ENCODE data around the gene IGLL5. TPM values are rescaled to one million over a fixed set of nuclear protein-coding genes. Genes with fewer than 3 reads are reported as not detected.

The IGLL5 gene
- total and polyA plus RNA-seq, 9 of the 15 experiments (the other 6 are each of a cell fraction or from before 2014, with no cell fraction given), result not detected

DNA sequence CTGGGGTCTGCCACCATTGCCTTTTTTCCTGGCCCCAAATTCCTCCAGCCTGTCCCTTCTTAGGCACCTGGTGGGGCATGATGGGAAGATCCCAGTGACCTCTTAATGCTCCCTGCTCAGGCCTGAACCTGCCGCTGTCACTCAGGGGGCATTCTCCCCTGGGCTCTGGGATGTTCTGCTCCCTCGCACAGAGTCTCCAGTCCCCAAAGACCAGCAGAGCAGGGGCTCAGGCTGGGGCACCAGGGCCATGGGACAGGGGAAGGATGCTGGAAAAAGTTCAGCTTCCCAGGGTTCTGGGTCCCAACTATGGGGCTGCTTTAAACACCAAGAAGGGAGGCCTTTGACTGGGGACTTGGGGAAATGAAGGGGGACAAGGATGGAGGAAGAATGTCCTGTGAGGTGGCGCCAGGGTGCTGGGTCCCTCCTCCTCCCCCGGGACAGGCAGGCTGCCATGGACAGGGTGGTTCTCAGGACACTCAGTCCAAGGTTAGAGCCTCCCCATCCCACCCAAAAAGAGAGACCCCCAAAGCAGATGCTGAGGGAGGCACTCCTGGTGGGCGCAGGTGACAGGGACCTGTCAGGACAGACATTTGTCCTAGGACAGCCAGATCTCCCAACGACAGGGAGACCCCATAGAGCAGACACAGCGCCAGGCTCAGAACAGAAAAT lies 30.8 kb downstream of the IGLL5 start:
- no peak for ATAC-seq
- CTCF ChIA-PET (ENCODE audit: low intra/inter-chr PET ratio), result interaction anchor here (0.9 to 1.0 kb wide), 2 partner anchors 101 to 210 kb away, joined by 3 read pairs; no protein-coding TSS in a partner anchor
- no TSS peak for BruUV-seq (replicated peaks)
- Histone ChIP-seq H3K27me3 (ENCODE audit: control insufficient read depth in 2 of 2, insufficient read depth in 2 of 2, low read length in 2 of 2) (peaks cover 26 to 96% of the 10 kb centered on the region in 2 experiments), H3K4me3 (no peak overlapping the region), H3K79me2 (ENCODE audit: control insufficient read depth, insufficient read depth, low read length) (no peaks in the 10 kb centered on the region), H3K27ac (ENCODE audit: extremely low read depth, low read depth, low read length) (no peak overlapping the region), H3K4me1 (replicated peaks in 1 of 2; ENCODE audit: control insufficient read depth in 2 of 2, insufficient read depth in 2 of 2, low read length in 2 of 2) (no peaks in the 10 kb centered on the region), H2AFZ (ENCODE audit: low read depth, low read length) (no peak overlapping the region), H3K9me1 (ENCODE audit: control insufficient read depth, insufficient read depth, low read length) (peaks cover 5% of the 10 kb centered on the region), H3K9ac (ENCODE audit: insufficient read depth in 1 of 2, low read depth in 2 of 2, low read length in 2 of 2) (no peak overlapping the region), H3K4me2 (ENCODE audit: insufficient read depth, low read length) (no peak overlapping the region), H3K9me3 (replicated peaks; ENCODE audit: control insufficient read depth, insufficient read depth, low read depth, low read length) (no peaks in the 10 kb centered on the region), H3K36me3 (ENCODE audit: control insufficient read depth, insufficient read depth, low read length) (no peaks in the 10 kb centered on the region), H4K20me1 (replicated peaks; ENCODE audit: control insufficient read depth, insufficient read depth, low read length) (peaks cover 81% of the 10 kb centered on the region)
- peak in 2 of 4 experiments; percentile 55 for DNase-seq (ENCODE audit: extremely low read depth in 1 of 4, low spot score in 3 of 4)
- WGBS (ENCODE audit: insufficient coverage, low coverage, missing lambda C conversion rate), result 1% methylated on average over 7 of the region's 7 CpGs
- intact Hi-C loops (cut with micrococcal nuclease), result no loop called here
- POLR2A ChIA-PET, result interaction anchor here (0.7 to 6.0 kb wide), 7 partner anchors 10 to 189 kb away, joined by 3 to 30 read pairs (median 3); no protein-coding TSS in a partner anchor
- in situ Hi-C loops (cut with MboI), result no loop called here
- FAIRE-seq, result no peak
- TF ChIP-seq XRCC5 (IDR thresholded peaks at IDR 0.05; ENCODE audit: low read depth, low read length), result no peak
- peak; percentile 68 for TF ChIP-seq ZNF184 (CRISPR knock-in tag; IDR thresholded peaks at IDR 0.05)
- 0 out of 2 replicates have a peak, but pooled peaks have one; percentile 10 for TF ChIP-seq HMGXB4 (CRISPR knock-in tag; IDR thresholded peaks at IDR 0.05)
- TF ChIP-seq BMI1 (IDR thresholded peaks at IDR 0.05; ENCODE audit: low read length), result no peak
- no peak for TF ChIP-seq BRD4 (IDR thresholded peaks at IDR 0.05)
- TF ChIP-seq SETDB1 (IDR thresholded peaks at IDR 0.05; ENCODE audit: low read length), result no peak
- TF ChIP-seq ZBTB40 (IDR thresholded peaks at IDR 0.05), result no peak
- peak; percentile 53; the same call in 1 of the 2 replicates for TF ChIP-seq ZBTB40 (CRISPR knock-in tag; IDR thresholded peaks at IDR 0.05)
- TF ChIP-seq SIN3B (IDR thresholded peaks at IDR 0.05; ENCODE audit: low read depth), result no peak
- no peak for TF ChIP-seq NFE2L1 (tag; IDR thresholded peaks at IDR 0.05; ENCODE audit: borderline replicate concordance, low read depth)
- no peak for TF ChIP-seq MYNN (IDR thresholded peaks at IDR 0.05)
- TF ChIP-seq MYNN (CRISPR knock-in tag; IDR thresholded peaks at IDR 0.05), result peak; percentile 72; the same call in 1 of the 2 replicates
- no peak for TF ChIP-seq ZC3H11A (IDR thresholded peaks at IDR 0.05; ENCODE audit: low read depth, low read length)

All from K562 (cell line).